Measurements from ENCODE around the gene GABBR1.

DNA sequence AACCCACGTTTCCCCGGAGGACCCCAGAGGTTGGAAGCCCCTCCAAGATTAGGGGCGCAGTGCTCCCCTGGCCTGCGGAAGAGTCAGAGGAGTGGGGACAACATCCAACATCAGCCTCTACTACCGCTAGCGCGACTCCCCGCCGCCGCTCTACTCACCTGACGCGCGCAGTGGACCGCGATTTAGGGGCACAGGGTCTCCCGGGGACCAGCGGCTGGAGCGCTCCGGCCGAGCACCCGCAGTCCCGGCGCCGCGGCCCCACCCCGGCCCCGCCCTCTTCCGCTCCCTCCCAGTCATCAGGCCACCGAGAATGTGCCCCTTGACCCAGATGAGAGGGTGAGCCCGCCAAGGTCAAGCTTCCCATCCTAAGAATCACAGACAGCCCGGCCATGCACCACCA lies 47.9 kb upstream of the GABBR1 start, which contains the start of gene ZFP57:
- TF ChIP-seq, protein P1, sequence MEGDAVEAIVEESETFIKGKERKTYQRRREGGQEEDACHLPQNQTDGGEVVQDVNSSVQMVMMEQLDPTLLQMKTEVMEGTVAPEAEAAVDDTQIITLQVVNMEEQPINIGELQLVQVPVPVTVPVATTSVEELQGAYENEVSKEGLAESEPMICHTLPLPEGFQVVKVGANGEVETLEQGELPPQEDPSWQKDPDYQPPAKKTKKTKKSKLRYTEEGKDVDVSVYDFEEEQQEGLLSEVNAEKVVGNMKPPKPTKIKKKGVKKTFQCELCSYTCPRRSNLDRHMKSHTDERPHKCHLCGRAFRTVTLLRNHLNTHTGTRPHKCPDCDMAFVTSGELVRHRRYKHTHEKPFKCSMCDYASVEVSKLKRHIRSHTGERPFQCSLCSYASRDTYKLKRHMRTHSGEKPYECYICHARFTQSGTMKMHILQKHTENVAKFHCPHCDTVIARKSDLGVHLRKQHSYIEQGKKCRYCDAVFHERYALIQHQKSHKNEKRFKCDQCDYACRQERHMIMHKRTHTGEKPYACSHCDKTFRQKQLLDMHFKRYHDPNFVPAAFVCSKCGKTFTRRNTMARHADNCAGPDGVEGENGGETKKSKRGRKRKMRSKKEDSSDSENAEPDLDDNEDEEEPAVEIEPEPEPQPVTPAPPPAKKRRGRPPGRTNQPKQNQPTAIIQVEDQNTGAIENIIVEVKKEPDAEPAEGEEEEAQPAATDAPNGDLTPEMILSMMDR (IDR thresholded peaks at IDR 0.05): no peak
- TF ChIP-seq ELF1 (IDR thresholded peaks at IDR 0.05): no peak
- no peak for TF ChIP-seq CHD2 (IDR thresholded peaks at IDR 0.05; ENCODE audit: low read length, partially characterized antibody)
- TF ChIP-seq NRF1 (IDR thresholded peaks at IDR 0.05; ENCODE audit: low read depth, low read length): no peak
- no peak for TF ChIP-seq RCOR1 (IDR thresholded peaks at IDR 0.05; ENCODE audit: low read length)
